Measurements from ENCODE around the gene SERPINE2.

GRCh38 chr2:224063298-224063648 is 24.2 kb upstream of the SERPINE2 start:
- no peak for TF ChIP-seq CTCF (IDR thresholded peaks at IDR 0.05; ENCODE audit: low read depth, low read length, poor library complexity, severe bottlenecking)
- no peak for TF ChIP-seq EZH2phosphoT487 (IDR thresholded peaks at IDR 0.05; ENCODE audit: borderline replicate concordance, low read length)
